GM13977 (cell line): Measurements from ENCODE around the gene SERHL2.

Source experiments
- DNase-seq: peaks from one replicate; pipeline ENCODE4 v3.0.0; 2012; ENCODE audit warnings: low spot score
- in situ Hi-C: fragments of 300-500 bp; cut with MboI; formaldehyde crosslinking; loops from one replicate; pipeline ENCODE4 v1.12.0; 2022; ENCODE audit warnings: low sequenced_read_pairs, low pct_unique_long_range_greater_than_20kb, mixed read lengths, inconsistent platforms; ENCODE audit not compliant: unreplicated experiment
- TF ChIP-seq, protein P1 (sequence below): IDR thresholded peaks from 2 replicates; pipeline ENCODE4 v1.5.1; 2012; ENCODE audit warnings: mild to moderate bottlenecking, control low read depth; ENCODE audit not compliant: insufficient read depth; ENCODE audit errors: extremely low read depth, missing control alignments

SERHL2 gene

GRCh38 chr22:42617155-42617983 is 63.6 kb downstream of the SERHL2 start:
- no peak for DNase-seq
- in situ Hi-C loops, result no loop called here
- TF ChIP-seq, protein P1, sequence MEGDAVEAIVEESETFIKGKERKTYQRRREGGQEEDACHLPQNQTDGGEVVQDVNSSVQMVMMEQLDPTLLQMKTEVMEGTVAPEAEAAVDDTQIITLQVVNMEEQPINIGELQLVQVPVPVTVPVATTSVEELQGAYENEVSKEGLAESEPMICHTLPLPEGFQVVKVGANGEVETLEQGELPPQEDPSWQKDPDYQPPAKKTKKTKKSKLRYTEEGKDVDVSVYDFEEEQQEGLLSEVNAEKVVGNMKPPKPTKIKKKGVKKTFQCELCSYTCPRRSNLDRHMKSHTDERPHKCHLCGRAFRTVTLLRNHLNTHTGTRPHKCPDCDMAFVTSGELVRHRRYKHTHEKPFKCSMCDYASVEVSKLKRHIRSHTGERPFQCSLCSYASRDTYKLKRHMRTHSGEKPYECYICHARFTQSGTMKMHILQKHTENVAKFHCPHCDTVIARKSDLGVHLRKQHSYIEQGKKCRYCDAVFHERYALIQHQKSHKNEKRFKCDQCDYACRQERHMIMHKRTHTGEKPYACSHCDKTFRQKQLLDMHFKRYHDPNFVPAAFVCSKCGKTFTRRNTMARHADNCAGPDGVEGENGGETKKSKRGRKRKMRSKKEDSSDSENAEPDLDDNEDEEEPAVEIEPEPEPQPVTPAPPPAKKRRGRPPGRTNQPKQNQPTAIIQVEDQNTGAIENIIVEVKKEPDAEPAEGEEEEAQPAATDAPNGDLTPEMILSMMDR, result no peak

- TF ChIP-seq, protein P1, result no peak
- DNase-seq, result no peak
- in situ Hi-C loops, result no loop called here
These were observed 65.7 kb downstream of the SERHL2 start for GRCh38 chr22:42619261-42620063.

GRCh38 chr22:42620084-42620483 is 66.3 kb downstream of the SERHL2 start:
- in situ Hi-C loops, result no loop called here
- no peak for DNase-seq
- TF ChIP-seq, protein P1, result no peak

- DNase-seq, result peak; percentile 91
- TF ChIP-seq, protein P1, result peak; percentile 95
- in situ Hi-C loops, result no loop called here
These were observed 67.8 kb downstream of the SERHL2 start for GRCh38 chr22:42621505-42622002.

DNA sequence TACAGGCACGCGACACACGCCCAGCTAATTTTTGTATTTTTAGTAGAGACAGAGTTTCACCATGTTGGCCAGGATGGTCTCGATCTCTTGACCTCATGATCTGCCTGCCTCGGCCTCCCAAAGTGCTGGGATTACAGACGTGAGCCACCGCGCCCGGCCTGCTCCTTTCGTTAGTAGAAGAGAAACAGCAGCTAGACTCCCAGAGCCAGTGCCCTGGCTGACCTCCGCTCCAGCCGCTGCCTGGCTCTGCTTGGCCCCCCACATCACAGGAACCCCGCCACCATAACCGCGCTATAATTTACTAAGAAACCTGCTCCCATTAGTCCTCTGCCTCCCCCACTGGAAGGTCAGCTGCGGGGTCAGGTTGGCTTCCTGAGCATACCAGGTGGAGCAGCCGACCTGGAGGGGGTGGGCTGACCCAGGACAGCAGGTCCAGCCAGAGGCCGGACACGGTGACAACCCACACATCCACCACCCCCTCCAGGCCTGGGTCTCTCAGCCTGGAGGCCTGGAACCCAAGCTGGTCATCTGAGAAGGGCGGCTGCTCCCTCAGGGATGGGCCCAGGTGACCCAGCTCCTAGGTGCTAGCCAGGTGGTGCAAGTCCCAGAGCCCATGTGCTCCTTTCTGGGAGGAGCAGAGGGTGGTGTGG is 68.4 kb downstream of the SERHL2 start:
- DNase-seq, result no peak
- in situ Hi-C loops, result no loop called here
- TF ChIP-seq, protein P1, result no peak

GRCh38 chr22:42623301-42623751 is 69.6 kb downstream of the SERHL2 start:
- in situ Hi-C loops, result no loop called here
- TF ChIP-seq, protein P1, result no peak
- DNase-seq, result no peak
